Myocyte (in vitro differentiated cells): ENCODE measurements around the gene ERVMER34-1. TPM values are rescaled to one million over a fixed set of nuclear protein-coding genes. Genes with fewer than 3 reads are reported as not detected.

Source experiments
- microRNA-seq: library from miRNA; unstranded; fragments of <30 nt; microRNA quantifications from one replicate; pipeline ENCODE4, GENCODE V29; 2016
- total RNA-seq: library from RNA; depleted of rRNA; stranded (reverse); fragments of >200 nt; gene quantifications from 2 replicates; pipeline ENCODE4 v1.2.3, GENCODE V29; 2014

ERVMER34-1 gene
- total RNA-seq, 1 donor from 2014 or later, result 0.13 TPM

Small RNA genes within 50 kb of the gene (microRNA-seq; reads per million reads assigned to microRNA genes)
- not detected for gene MIR4449

Other genes with a start within 250 kb of the ERVMER34-1 start
- gene USP46, start 92.1 kb downstream of the ERVMER34-1 start, total RNA-seq, result 20.8 and 21.0 TPM in 2 replicates
- gene RASL11B, start 110.9 kb upstream of the ERVMER34-1 start, total RNA-seq, result 0.08 and 0.57 TPM in 2 replicates